Medulla oblongata (tissue), 1 donor: Measurements from ENCODE around the gene LCP1.
"Not testable (repeated sequence)": the region's sequence is repeated elsewhere in the genome, so short reads cannot be mapped to it uniquely, and the experiment has no call there.

Experiments
- DNase-seq: peaks from one replicate; pipeline ENCODE4 v3.0.0-alpha.2; 2015; ENCODE audit errors: extremely low spot score

The LCP1 gene

GRCh38 chr13:46182491-46182877, 507 bp upstream of the LCP1 start:
- DNase-seq: no peak

- DNase-seq: no peak
These were observed 569 bp downstream of the LCP1 start for GRCh38 chr13:46181377-46181839.

- DNase-seq: no peak
These were observed 1.8 kb downstream of the LCP1 start for GRCh38 chr13:46179969-46180763.

GRCh38 chr13:46179491-46179908, 2.5 kb downstream of the LCP1 start:
- peak; percentile 64 for DNase-seq

GRCh38 chr13:46178821-46179220, 3.2 kb downstream of the LCP1 start:
- DNase-seq: no peak

GRCh38 chr13:46178143-46178542, 3.8 kb downstream of the LCP1 start:
- peak; percentile 50 for DNase-seq

- DNase-seq: peak; percentile 80
These were observed 5.2 kb downstream of the LCP1 start for GRCh38 chr13:46176756-46177155.

- no peak for DNase-seq
These were observed 8.3 kb downstream of the LCP1 start for GRCh38 chr13:46173656-46174055.

- DNase-seq: peak; percentile 61
These were observed 9.4 kb downstream of the LCP1 start for GRCh38 chr13:46172531-46172991.

- DNase-seq: no peak
These were observed 10.2 kb downstream of the LCP1 start for GRCh38 chr13:46171739-46172138.

- peak; percentile 47 for DNase-seq
These were observed 10.8 kb downstream of the LCP1 start for GRCh38 chr13:46171217-46171616.

- DNase-seq: peak; percentile 56
These were observed 11.3 kb downstream of the LCP1 start for GRCh38 chr13:46170687-46171086.

GRCh38 chr13:46170268-46170667, 11.7 kb downstream of the LCP1 start:
- DNase-seq: no peak

- DNase-seq: no peak
These were observed 12.2 kb downstream of the LCP1 start for GRCh38 chr13:46169758-46170157.

- DNase-seq: no peak
These were observed 13.2 kb downstream of the LCP1 start for GRCh38 chr13:46168783-46169182.

- DNase-seq: no peak
These were observed 13.6 kb downstream of the LCP1 start for GRCh38 chr13:46168341-46168740.

- DNase-seq: no peak
These were observed 14.9 kb downstream of the LCP1 start for GRCh38 chr13:46166947-46167610.

GRCh38 chr13:46166224-46166584, 15.8 kb downstream of the LCP1 start:
- DNase-seq: no peak

- DNase-seq: no peak
These were observed 16.3 kb downstream of the LCP1 start for GRCh38 chr13:46165485-46166223.

GRCh38 chr13:46164661-46165060, 17.3 kb downstream of the LCP1 start:
- no peak for DNase-seq

GRCh38 chr13:46162741-46163140, 19.2 kb downstream of the LCP1 start:
- DNase-seq: not testable (repeated sequence)

- DNase-seq: peak; percentile 86
These were observed 21.4 kb downstream of the LCP1 start for GRCh38 chr13:46160471-46161066.
